Lung (tissue), 16 donors: Measurements from ENCODE around the gene NABP1. TPM values are rescaled to one million over a fixed set of nuclear protein-coding genes. Genes with fewer than 3 reads are reported as not detected.

Source experiments
- ATAC-seq: fragments of 200-7000 bp; cut with Tn5 transposase; one replicate; pipeline ENCODE4 v1.9.1; 2020; ENCODE audit warnings: moderate number of reproducible peaks; ENCODE audit not compliant: insufficient read depth, low FRiP score
- DNase-seq, 3 donors: peaks; one replicate each; pipeline ENCODE4 v3.0.0-alpha.2; 2013 to 2017
- H3K27ac ChIP-seq, 2 donors: one replicate each; pipeline ENCODE4 v1.5.1; 2013; ENCODE audit warnings: mild to moderate bottlenecking in 2 of 2, moderate library complexity in 2 of 2, control low read depth in 1 of 2, inconsistent platforms in 1 of 2, low read depth in 1 of 2, low read length in 1 of 2
- H3K27me3 ChIP-seq, 3 donors: one replicate each; pipeline ENCODE4 v1.5.1; 2013; ENCODE audit warnings: low read length in 2 of 3; ENCODE audit not compliant: control insufficient read depth in 3 of 3, insufficient read depth in 3 of 3
- H3K36me3 ChIP-seq, 4 donors: one replicate each; pipeline ENCODE4 v1.5.1; 2013; ENCODE audit warnings: low read length in 4 of 4, mild to moderate bottlenecking in 1 of 4, moderate library complexity in 1 of 4; ENCODE audit not compliant: control insufficient read depth in 4 of 4, insufficient read depth in 4 of 4
- H3K4me1 ChIP-seq, 5 donors: one replicate each; pipeline ENCODE4 v1.5.1; 2013; ENCODE audit warnings: low read length in 5 of 5, mild to moderate bottlenecking in 2 of 5, moderate library complexity in 1 of 5; ENCODE audit not compliant: control insufficient read depth in 5 of 5, insufficient read depth in 5 of 5
- H3K4me3 ChIP-seq: one replicate; pipeline ENCODE4 v1.5.1; 2013; ENCODE audit warnings: mild to moderate bottlenecking, control low read depth, moderate library complexity
- H3K9ac ChIP-seq, 2 donors: one replicate each; pipeline ENCODE4 v1.5.1; 2013; ENCODE audit warnings: low read length in 2 of 2, control low read depth in 1 of 2; ENCODE audit not compliant: insufficient read depth in 1 of 2
- H3K9me3 ChIP-seq, 4 donors: one replicate each; pipeline ENCODE4 v1.5.1; 2013; ENCODE audit warnings: low read length in 3 of 4, mild to moderate bottlenecking in 1 of 4, moderate library complexity in 1 of 4; ENCODE audit not compliant: control insufficient read depth in 4 of 4, insufficient read depth in 3 of 4
- WGBS, 2 donors: extraction: QIAGEN DNeasy Blood & Tissue Kit; methylation state at CpG; one replicate each; pipeline ENCODE4 v1.1.7; 2013; 5-methylcytosine and 5-hydroxymethylcytosine counted together
- long read RNA-seq, 5 donors: transcript quantifications; one replicate each; lab custom pipeline, GENCODE V29; 2026
- polyA plus RNA-seq, 2 donors: library from polyadenylated mRNA; stranded (reverse); fragments of 200-250 nt; gene quantifications; one replicate each; pipeline ENCODE4 v1.2.1, GENCODE V29; 2013
- total RNA-seq, 2 donors: library from RNA; depleted of rRNA in 1 of 2; stranded (reverse); fragments of >200 nt in 1 of 2; gene quantifications; one replicate each; pipeline ENCODE4 v1.2.1, GENCODE V29; 2014 to 2021
- TF ChIP-seq, protein P1 (sequence below): IDR thresholded peaks from 2 replicates; pipeline ENCODE4 v1.5.1; 2012; ENCODE audit warnings: mild to moderate bottlenecking; ENCODE audit errors: control extremely low read depth, extremely low read depth
- donor health status: control.
- donor health status: control.
- donor health status: Bipolar disorder and iron deficiency.
- donor health status: healthy.
- donor health status: DM: yes; HTN: yes; CAD: no.

NABP1 gene, protein sequence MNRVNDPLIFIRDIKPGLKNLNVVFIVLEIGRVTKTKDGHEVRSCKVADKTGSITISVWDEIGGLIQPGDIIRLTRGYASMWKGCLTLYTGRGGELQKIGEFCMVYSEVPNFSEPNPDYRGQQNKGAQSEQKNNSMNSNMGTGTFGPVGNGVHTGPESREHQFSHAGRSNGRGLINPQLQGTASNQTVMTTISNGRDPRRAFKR
- total RNA-seq (10 to 100 TPM; 35.9 to 62.3 TPM), polyA plus RNA-seq (10 to 100 TPM; 22.5 to 66.3 TPM)
- long read RNA-seq, donor 1, full-length matches to known transcripts, result 3 of 3 reads
- long read RNA-seq, donor 1, partial matches to known transcripts, result 0 of 3 reads
- long read RNA-seq, donor 1, other reads (novel, unspliced or antisense), result 0 of 3 reads
- long read RNA-seq, donor 2, partial matches to known transcripts, result 0 of 1 reads
- long read RNA-seq, donor 2, other reads (novel, unspliced or antisense), result 0 of 1 reads
- long read RNA-seq, donor 3, result 0 reads
- long read RNA-seq, donor 4, result 0 reads
- long read RNA-seq, donor 5, partial matches to known transcripts, result 0 of 4 reads
- long read RNA-seq, donor 5, other reads (novel, unspliced or antisense), result 0 of 4 reads

DNA sequence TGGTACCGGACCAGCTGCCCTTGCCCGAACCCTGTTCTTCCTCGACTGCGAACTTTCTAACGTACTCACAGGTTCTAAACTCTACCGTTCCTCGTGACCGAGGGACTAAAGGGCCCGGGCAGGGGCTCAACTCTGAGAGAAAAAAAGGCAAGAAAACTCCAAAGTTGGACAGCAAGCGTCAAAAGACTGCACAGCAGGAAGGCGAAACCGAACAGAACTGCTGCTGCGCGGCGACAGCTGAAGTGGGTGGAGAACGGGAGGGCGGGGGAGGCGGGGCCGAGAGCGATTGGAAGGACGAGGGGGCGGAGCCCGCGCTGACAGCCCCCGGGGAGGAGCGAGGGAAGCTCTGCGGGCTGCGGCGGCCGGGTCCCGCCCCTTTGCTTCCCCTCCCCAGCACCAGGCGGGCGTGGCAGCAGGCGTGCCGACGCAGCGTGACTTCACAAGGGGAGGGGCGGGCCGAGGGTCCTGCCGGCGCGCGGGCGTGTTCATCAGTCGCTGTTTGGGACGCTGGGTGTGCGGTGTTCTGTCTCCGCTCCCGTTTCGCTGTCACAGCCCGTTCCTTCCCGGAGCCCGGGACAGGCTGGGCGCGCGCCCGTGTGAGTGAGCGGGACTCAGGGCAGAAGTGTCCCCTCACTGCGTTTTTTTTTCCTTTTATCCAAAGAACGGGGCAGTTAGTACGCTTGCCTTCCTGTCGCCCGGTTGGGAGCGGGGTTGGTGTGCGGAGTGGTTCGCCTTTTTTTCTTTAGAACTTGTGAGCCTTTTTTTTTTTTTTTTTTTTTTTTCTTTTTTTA, at the start of gene NABP1:
NABP1 (plus strand) TSS at position 491 of the 791 bp plus-strand sequence. CDS start 479 bp downstream, outside the sequence.
- WGBS, 2 donors, result 1% methylated on average over 62 to 66 of the region's 66 CpGs
- DNase-seq (peak; percentile 98 to 99 (median 99)), ATAC-seq (peak; percentile 99)
- Histone ChIP-seq H3K4me1 (peaks cover 0 to 7% (median 0%) of the 10 kb centered on the region in 5 donors), H3K27me3 (no peaks in the 10 kb centered on the region), H3K9me3 (no peaks in the 10 kb centered on the region), H3K4me3 (peak within 1 kb of the TSS; percentile 67), H3K36me3 (peaks cover 0 to 6% (median under 1%) of the 10 kb centered on the region in 4 donors), H3K27ac (peak within 1 kb of the TSS; percentile 88 to 100), H3K9ac (peak within 1 kb of the TSS; percentile 95 to 99)
- TF ChIP-seq, protein P1, sequence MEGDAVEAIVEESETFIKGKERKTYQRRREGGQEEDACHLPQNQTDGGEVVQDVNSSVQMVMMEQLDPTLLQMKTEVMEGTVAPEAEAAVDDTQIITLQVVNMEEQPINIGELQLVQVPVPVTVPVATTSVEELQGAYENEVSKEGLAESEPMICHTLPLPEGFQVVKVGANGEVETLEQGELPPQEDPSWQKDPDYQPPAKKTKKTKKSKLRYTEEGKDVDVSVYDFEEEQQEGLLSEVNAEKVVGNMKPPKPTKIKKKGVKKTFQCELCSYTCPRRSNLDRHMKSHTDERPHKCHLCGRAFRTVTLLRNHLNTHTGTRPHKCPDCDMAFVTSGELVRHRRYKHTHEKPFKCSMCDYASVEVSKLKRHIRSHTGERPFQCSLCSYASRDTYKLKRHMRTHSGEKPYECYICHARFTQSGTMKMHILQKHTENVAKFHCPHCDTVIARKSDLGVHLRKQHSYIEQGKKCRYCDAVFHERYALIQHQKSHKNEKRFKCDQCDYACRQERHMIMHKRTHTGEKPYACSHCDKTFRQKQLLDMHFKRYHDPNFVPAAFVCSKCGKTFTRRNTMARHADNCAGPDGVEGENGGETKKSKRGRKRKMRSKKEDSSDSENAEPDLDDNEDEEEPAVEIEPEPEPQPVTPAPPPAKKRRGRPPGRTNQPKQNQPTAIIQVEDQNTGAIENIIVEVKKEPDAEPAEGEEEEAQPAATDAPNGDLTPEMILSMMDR, result no peak

GRCh38 chr2:191629001-191629453, 48.9 kb upstream of the NABP1 start:
- TF ChIP-seq, protein P1, result no peak
- H3K9me3 ChIP-seq, result no peaks in the 10 kb centered on the region

GRCh38 chr2:191629976-191630712, 47.8 kb upstream of the NABP1 start:
- 82 to 94% methylated on average over 1 of the region's 1 CpG for WGBS, 2 donors
- H3K9ac ChIP-seq, result no peak overlapping the region
- no peak for DNase-seq
- no peaks in the 10 kb centered on the region for H3K9me3 ChIP-seq
- no peaks in the 10 kb centered on the region for H3K36me3 ChIP-seq
- H3K27me3 ChIP-seq, result no peaks in the 10 kb centered on the region
- H3K27ac ChIP-seq, result no peak overlapping the region
- ATAC-seq, result no peak
- H3K4me3 ChIP-seq, result no peak overlapping the region
- TF ChIP-seq, protein P1, result no peak
- H3K4me1 ChIP-seq, result peaks cover 0 to 2% (median 0%) of the 10 kb centered on the region in 5 donors

More at GRCh38 chr2:191629001-191629453, 48.9 kb upstream of the NABP1 start:
- Histone ChIP-seq H3K27ac (no peak overlapping the region), H3K4me3 (no peak overlapping the region), H3K27me3 (no peaks in the 10 kb centered on the region), H3K36me3 (no peaks in the 10 kb centered on the region), H3K9ac (no peak overlapping the region), H3K4me1 (peaks cover 0 to 4% (median 0%) of the 10 kb centered on the region in 5 donors)
- DNase-seq (no peak), ATAC-seq (no peak)
- 72 to 76% methylated on average over 7 of the region's 7 CpGs for WGBS, 2 donors
